B cell (primary cell): ENCODE measurements around the gene RAB3IL1. TPM values are rescaled to one million over a fixed set of nuclear protein-coding genes. Genes with fewer than 3 reads are reported as not detected.

Source experiments
- ATAC-seq: fragments of 200-7000 bp; cut with Tn5 transposase; one replicate; pipeline ENCODE4 v1.10.0; 2021; ENCODE audit warnings: low read depth, mild to moderate bottlenecking, moderate number of reproducible peaks, moderate library complexity
- CTCF ChIA-PET: fragments of 350-600 bp; sonication (Branson Sonifier 250); formaldehyde crosslinking; loops from one replicate; lab custom pipeline; 2021; ENCODE audit warnings: antibody characterized with exemption, inconsistent platforms; lab: Charles Lee
- POLR2A ChIA-PET: fragments of 350-600 bp; sonication (Branson Sonifier 250); formaldehyde crosslinking; loops from one replicate; lab custom pipeline; 2021; ENCODE audit warnings: antibody characterized with exemption; lab: Charles Lee
- DNase-seq: peaks from one replicate; pipeline ENCODE4 v3.0.0; 2013
- H2AFZ ChIP-seq: 2 replicates; pipeline ENCODE4 v1.6.1; 2012; ENCODE audit warnings: mild to moderate bottlenecking, low read depth, low read length; ENCODE audit not compliant: insufficient read depth, poor library complexity, severe bottlenecking
- H3K27ac ChIP-seq, 2 donors: 1 replicate in 1 of 2; 2 replicates in 1 of 2; pipeline ENCODE4 v1.5.1; 2012 to 2013; ENCODE audit warnings: low read length in 2 of 2, mild to moderate bottlenecking in 2 of 2, moderate library complexity in 1 of 2
- H3K27me3 ChIP-seq, 4 experiments: fragments of 200-600 bp in 1 of 4; sonication (generic) in 1 of 4; replicated peaks in 1 of 4; 1 replicate in 2 of 4; 2 replicates in 2 of 4; pipeline versions ENCODE4 v1.6.1 to v1.7.0; 2013 to 2016; ENCODE audit warnings: low read length in 3 of 4, mild to moderate bottlenecking in 2 of 4, mixed read lengths in 1 of 4, moderate library complexity in 1 of 4; ENCODE audit not compliant: insufficient read depth in 4 of 4, control insufficient read depth in 3 of 4; ENCODE audit errors: control extremely low read depth in 1 of 4
- H3K36me3 ChIP-seq, 2 experiments: replicated peaks in 1 of 2; 1 replicate in 1 of 2; 2 replicates in 1 of 2; pipeline versions ENCODE4 v1.6.1 to v1.7.1; 2013; ENCODE audit warnings: low read length in 1 of 2; ENCODE audit not compliant: insufficient read depth in 2 of 2, control insufficient read depth in 1 of 2; ENCODE audit errors: control extremely low read depth in 1 of 2, extremely low read depth in 1 of 2
- H3K4me1 ChIP-seq, 2 donors: fragments of 200-600 bp in 1 of 2; sonication (generic) in 1 of 2; 1 replicate in 1 of 2; 2 replicates in 1 of 2; pipeline versions ENCODE4 v1.5.1 to v1.6.1; 2013 to 2017; ENCODE audit warnings: low read length in 2 of 2; ENCODE audit not compliant: control insufficient read depth in 2 of 2, insufficient read depth in 2 of 2
- H3K4me2 ChIP-seq: replicated peaks from 2 replicates; pipeline ENCODE3; 2012; ENCODE audit warnings: mild to moderate bottlenecking, low read depth, low read length; ENCODE audit not compliant: poor library complexity, severe bottlenecking
- H3K4me3 ChIP-seq, 5 experiments: fragments of 200-600 bp in 1 of 5; sonication (generic) in 1 of 5; 1 replicate in 3 of 5; 2 replicates in 2 of 5; pipeline versions ENCODE4 v1.5.1 to v1.7.0; 2011 to 2016; ENCODE audit warnings: low read length in 4 of 5, mild to moderate bottlenecking in 4 of 5, low read depth in 2 of 5, control low read depth in 1 of 5, moderate library complexity in 1 of 5; ENCODE audit not compliant: insufficient read depth in 1 of 5; ENCODE audit errors: control extremely low read depth in 1 of 5, extremely low read depth in 1 of 5
- H3K79me2 ChIP-seq: fragments of 200-600 bp; sonication (generic); one replicate; pipeline ENCODE4 v1.6.0; 2016; ENCODE audit warnings: low read length; ENCODE audit not compliant: control insufficient read depth, insufficient read depth
- H3K9ac ChIP-seq: fragments of 200-600 bp; sonication (generic); 2 replicates; pipeline ENCODE4 v1.6.1; 2017; ENCODE audit warnings: mild to moderate bottlenecking, low read length, moderate library complexity
- H3K9me3 ChIP-seq, 3 donors: one replicate each; pipeline versions ENCODE4 v1.6.1 to v1.7.1; 2013; ENCODE audit warnings: low read length in 2 of 3; ENCODE audit not compliant: control insufficient read depth in 2 of 3, insufficient read depth in 1 of 3; ENCODE audit errors: control extremely low read depth in 1 of 3
- H4K20me1 ChIP-seq: 2 replicates; pipeline ENCODE4 v1.6.0; 2012; ENCODE audit warnings: mild to moderate bottlenecking, low read length; ENCODE audit not compliant: insufficient read depth, control insufficient read depth, poor library complexity, severe bottlenecking
- H3K27ac Mint-ChIP-seq: one replicate; pipeline ENCODE4 v1.8.0; 2021; ENCODE audit warnings: mixed read lengths
- H3K27me3 Mint-ChIP-seq: one replicate; pipeline ENCODE4 v1.8.0; 2021; ENCODE audit warnings: mixed read lengths
- H3K4me1 Mint-ChIP-seq: one replicate; pipeline ENCODE4 v1.8.0; 2021; ENCODE audit warnings: mixed read lengths
- H3K4me3 Mint-ChIP-seq: one replicate; pipeline ENCODE4 v1.8.0; 2021; ENCODE audit warnings: mixed read lengths
- H3K9me3 Mint-ChIP-seq: one replicate; pipeline ENCODE4 v1.8.0; 2022; ENCODE audit warnings: mixed read lengths; ENCODE audit not compliant: insufficient read depth
- CTCF ChIP-seq: fragments of 200-600 bp; IDR thresholded peaks from one replicate; pipeline ENCODE4 v1.8.0; 2022; ENCODE audit warnings: antibody characterized with exemption, mild to moderate bottlenecking
- EZH2 ChIP-seq: IDR thresholded peaks from 2 replicates; pipeline ENCODE4 v1.6.1; 2012; ENCODE audit warnings: borderline replicate concordance, low read depth, mild to moderate bottlenecking, moderate library complexity, low read length; ENCODE audit not compliant: insufficient read depth, poor library complexity, severe bottlenecking
- WGBS: methylation state at CpG from one replicate; pipeline ENCODE4 v1.1.5; 2013; ENCODE audit warnings: missing lambda C conversion rate; ENCODE audit not compliant: insufficient coverage; 5-methylcytosine and 5-hydroxymethylcytosine counted together
- intact Hi-C: fragments of 100-400 bp; cut with micrococcal nuclease; formaldehyde crosslinking; loops from one replicate; pipeline ENCODE4 v1.10.0; 2022
- polyA plus RNA-seq: library from polyadenylated mRNA; depleted of rRNA; stranded (reverse); fragments of >200 nt; gene quantifications from 2 replicates; pipeline ENCODE4 v1.2.3, GENCODE V29; 2012
- total RNA-seq, 2 donors: library from RNA; stranded (reverse); fragments of 120-200 nt in 1 of 2; gene quantifications; 1 replicate in 1 of 2; 2 replicates in 1 of 2; pipeline versions ENCODE4 v1.2.3 to v1.2.4, GENCODE V29; 2013 to 2022

Gene RAB3IL1
- total and polyA plus RNA-seq, 2 donors (not counting 1 experiment from before 2014, with no cell fraction given): 0.27 TPM; not detected in 1

GRCh38 chr11:61912991-61913698 is 4.2 kb downstream of the RAB3IL1 start:
- ATAC-seq: no peak
- Mint-ChIP-seq H3K4me1 (peaks cover 9% of the 10 kb centered on the region), H3K27me3 (peaks cover 34% of the 10 kb centered on the region), H3K27ac (peak overlapping the region; percentile 13), H3K4me3 (no peak overlapping the region), H3K9me3 (no peaks in the 10 kb centered on the region)
- ChIA-PET POLR2A (interaction anchor here (0.6 kb wide), 1 partner anchor 72 kb away, joined by 6 read pairs; no protein-coding TSS in a partner anchor), CTCF (interaction anchor here (0.5 to 1.6 kb wide), 2 partner anchors 14 to 43 kb away, joined by 3 to 5 read pairs; no protein-coding TSS in a partner anchor)
- Histone ChIP-seq H3K9me3 (no peaks in the 10 kb centered on the region), H3K79me2 (no peaks in the 10 kb centered on the region), H3K4me3 (no peak overlapping the region), H3K9ac (no peak overlapping the region), H3K4me1 (peaks cover 7 to 11% of the 10 kb centered on the region in 2 donors), H3K36me3 (no peaks in the 10 kb centered on the region), H3K27ac (no peak overlapping the region), H2AFZ (no peak overlapping the region), H3K27me3 (peaks cover 0 to 28% (median 12%) of the 10 kb centered on the region in 4 experiments), H4K20me1 (no peaks in the 10 kb centered on the region), H3K4me2 (no peak overlapping the region)
- peak; percentile 4 for DNase-seq
- WGBS: 92% methylated on average over 18 of the region's 18 CpGs
- intact Hi-C loops: no loop called here
- TF ChIP-seq EZH2 (no peak), CTCF (no peak)

- ChIA-PET POLR2A (interaction anchor here (0.6 kb wide), 1 partner anchor 73 kb away, joined by 6 read pairs; no protein-coding TSS in a partner anchor), CTCF (interaction anchor here (0.5 kb wide), 1 partner anchor 42 kb away, joined by 3 read pairs; no protein-coding TSS in a partner anchor)
- Histone ChIP-seq H3K36me3 (no peaks in the 10 kb centered on the region), H3K27ac (no peak overlapping the region), H3K9me3 (no peaks in the 10 kb centered on the region), H2AFZ (no peak overlapping the region), H3K4me3 (no peak overlapping the region), H3K27me3 (peaks cover 0 to 22% (median 6%) of the 10 kb centered on the region in 4 experiments), H3K4me1 (peaks cover under 1 to 7% of the 10 kb centered on the region in 2 donors), H3K4me2 (no peak overlapping the region), H3K79me2 (no peaks in the 10 kb centered on the region), H3K9ac (no peak overlapping the region), H4K20me1 (no peaks in the 10 kb centered on the region)
- peak; percentile 10 for DNase-seq
- H3K27ac Mint-ChIP-seq: no peak overlapping the region
- no peak for ATAC-seq
- H3K27me3 Mint-ChIP-seq: peaks cover 28% of the 10 kb centered on the region
- 43% methylated on average over 6 of the region's 6 CpGs for WGBS
- H3K4me1 Mint-ChIP-seq: peaks cover 3% of the 10 kb centered on the region
- TF ChIP-seq EZH2 (no peak), CTCF (no peak)
- H3K9me3 Mint-ChIP-seq: no peaks in the 10 kb centered on the region
- H3K4me3 Mint-ChIP-seq: no peak overlapping the region
- intact Hi-C loops: no loop called here
Measured at GRCh38 chr11:61912530-61912898, 4.9 kb downstream of the RAB3IL1 start.
